DMS153 (cell line): Measurements from ENCODE around the gene CAV3.

ENCODE experiments used
- DNase-seq: peaks from one replicate; lab custom pipeline; 2025; lab: John Stamatoyannopoulos, UW

The CAV3 gene

DNA sequence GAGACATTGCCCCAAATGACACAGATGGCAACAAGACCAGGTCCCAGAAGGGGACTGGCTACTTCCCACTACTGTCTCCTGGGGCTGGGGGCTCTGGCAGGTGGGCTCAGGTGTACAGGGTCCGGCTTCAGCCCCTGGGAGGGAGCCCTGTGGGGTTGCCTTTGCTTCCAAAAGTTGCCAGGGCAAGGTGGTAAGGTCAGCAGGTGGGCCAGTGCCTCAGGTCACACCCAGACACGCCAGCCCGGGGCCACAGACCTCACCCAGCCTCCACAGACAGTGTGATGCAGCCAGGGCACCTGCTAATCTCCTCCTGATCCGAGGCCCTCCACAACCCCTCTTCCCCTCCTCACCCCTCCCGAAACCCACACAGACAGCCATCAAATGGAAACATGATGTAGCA is 28.3 kb downstream of the CAV3 start:
- no peak for DNase-seq

DNA sequence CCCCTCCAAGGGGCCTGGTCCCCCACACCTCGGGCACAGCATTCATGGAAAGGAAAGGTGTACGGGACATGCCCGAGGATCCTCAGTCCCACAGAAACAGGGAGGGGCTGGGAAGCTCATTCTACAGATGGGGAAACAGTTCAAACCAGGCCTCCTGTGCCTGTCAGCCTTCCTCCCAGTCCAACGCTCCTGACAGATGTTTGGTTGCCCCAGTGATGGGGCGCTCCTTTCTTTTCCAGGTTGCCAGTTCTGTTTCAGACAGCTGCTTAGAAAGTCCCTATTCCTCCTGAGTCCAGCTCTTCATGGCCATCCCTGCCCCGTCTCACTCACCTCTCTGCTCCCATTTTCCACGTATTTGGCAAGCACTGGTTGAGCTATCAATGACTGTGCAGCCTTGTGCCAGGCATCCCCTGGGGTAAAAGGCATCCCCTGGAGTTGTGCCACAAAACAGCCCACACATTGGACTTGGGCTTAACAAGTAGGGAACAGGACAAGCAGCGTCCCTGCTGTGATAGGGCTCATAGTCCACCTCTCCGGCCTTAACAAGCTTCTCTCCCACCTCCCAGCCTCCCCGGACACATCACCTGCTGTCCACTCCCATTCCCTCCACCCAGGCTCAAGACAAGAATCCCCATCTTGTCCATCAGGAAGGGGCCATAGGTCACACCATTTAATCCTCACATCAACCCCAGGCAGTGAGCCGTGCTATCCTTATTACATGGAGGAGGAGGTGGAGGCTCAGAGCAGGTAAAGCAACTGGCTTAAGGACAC is 29.2 kb downstream of the CAV3 start:
- no peak for DNase-seq

DNA sequence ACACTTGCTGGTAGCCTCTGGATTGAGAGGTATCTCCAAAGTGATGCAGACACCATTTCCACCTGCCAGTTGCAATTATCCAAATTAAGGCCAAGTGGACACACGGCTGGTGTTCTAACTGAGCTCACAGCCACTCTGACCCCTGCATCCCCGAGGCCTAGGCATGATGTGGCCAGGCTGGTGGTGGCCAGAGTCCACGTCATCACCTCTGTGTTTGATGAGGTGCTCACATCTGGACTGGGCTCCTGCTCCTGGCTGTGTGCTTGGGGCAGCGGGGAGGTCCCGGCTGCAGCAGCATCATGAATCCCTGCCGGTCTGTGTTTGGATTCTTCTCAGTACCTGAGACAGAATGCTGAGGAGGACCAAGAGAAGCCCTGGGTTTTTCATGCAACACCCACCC is 30.9 kb downstream of the CAV3 start:
- no peak for DNase-seq

DNA sequence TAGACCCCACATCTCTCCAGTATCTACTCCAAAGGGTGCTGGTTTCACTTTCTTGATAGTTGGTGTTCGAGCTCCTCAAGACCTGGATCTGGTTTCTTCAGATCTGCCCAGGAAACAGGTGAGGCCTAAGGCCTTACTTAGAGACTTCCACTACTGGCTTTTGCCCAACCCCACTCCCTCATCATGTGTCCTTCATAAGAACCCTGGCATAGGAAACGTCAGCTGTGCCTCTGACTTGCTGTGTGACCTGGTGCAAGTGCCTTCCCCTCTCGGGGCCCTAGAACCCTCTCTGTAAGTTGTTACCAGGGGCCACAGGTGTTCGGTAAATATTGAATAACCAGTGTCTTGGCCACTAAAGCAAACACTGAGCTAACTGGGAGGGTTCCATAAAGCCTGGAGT is 31.9 kb downstream of the CAV3 start:
- no peak for DNase-seq

DNA sequence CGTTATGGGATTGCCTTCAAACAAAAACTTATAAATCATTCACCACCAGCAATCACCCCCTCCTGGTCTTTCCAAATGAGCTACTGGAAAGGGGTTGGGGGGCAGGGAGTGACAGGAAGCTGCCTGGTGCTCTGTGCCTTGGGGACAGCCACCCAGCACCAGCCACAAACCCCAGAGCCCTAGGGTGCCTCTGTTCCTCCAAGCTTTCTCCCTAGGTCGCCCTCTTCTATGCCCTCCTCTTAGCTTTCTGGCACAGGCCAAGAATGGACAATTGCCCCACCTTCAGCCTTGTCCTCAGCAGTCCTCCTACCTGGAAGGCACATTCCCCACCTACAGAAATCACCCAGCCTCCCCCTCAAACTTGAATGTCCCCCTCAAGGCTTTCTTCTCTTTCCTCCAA is 32.5 kb downstream of the CAV3 start:
- no peak for DNase-seq

DNA sequence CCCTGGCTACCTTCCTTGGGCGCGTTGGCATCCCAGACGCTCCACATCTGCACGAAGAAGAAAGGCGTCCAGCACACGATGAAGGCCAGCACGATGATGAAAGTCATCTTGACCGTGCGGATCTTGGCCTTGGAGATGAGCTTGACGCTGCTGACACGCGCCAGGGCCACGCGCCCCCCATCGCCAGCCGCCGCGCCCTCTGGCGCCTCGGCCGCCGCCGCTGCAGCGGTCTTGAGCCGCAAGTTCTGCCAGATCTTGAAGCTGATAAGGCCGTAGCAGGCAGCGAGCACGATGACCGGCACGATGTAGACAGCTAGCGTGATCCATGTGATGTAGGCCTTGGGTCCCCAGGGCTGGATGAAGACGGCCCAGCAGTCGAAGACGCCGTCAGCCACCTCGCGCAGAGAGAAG is 33.7 kb downstream of the CAV3 start:
- DNase-seq: no peak

DNA sequence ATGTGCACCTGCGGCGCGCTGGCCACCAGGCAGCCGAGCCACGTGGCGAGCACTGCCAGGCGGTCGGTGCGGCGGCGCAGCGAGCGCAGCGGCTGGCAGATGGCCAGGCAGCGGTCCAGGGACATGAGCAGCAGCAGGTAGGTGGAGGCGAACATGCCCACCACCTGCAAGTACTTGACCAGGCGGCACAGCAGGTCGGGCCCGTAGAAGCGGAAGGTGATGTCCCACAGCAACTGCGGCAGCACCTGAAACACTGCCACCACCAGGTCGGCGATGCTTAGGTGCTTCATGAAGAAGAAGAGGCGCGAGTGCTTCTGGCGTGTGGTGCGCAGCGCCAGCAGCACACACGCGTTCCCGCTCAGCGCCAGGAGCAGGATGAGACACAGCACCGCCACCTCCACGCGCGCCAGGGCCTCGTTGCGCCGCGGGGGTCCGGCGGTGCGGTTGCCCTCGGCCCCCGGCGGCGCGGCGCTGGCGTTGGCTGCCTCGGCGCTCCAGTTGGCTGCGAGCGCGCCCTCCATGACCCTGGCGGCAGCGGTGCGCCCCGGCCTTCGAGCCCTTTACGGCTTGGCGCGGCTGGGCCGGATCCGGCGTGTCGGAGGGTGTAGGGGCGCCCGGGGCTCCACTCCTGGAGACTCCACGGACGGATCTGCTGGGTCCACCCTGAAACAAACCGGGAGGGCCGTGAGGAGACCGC is 34.2 kb downstream of the CAV3 start:
- peak; percentile 60 for DNase-seq

DNA sequence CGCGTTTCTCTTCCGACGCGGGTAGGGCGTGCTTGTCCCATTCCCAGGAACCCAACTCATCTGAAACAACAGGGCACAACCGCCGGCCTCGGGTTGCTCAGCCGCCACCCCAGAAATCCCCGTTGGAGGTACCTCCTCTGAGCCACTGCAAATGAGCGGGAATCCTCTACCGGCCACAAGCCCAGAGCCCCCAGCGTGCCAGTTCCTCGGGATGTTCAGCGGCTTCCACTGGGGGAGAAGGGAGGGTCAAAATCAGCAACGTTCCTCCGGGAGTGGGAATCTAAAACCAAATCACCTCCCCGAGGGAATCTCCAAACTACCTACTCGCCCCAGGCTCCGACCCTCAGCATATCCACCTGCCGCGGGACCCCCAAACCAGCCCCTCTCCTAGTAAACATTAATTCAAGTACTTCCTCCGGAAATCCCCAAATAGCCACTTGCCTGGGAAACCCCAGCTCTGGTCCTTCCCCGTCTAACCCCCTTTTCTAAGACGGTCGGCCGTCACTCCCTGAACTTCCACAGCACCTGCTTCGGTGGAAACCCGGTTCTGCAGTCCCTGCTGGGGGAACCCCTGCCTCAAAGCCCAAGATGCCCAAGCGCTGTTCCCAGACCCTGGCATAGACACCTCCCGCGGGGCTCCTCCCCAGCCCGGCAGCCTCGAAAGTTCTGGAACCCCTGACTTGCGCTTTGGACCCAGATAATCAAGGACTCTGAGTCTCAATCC is 34.9 kb downstream of the CAV3 start:
- no peak for DNase-seq

DNA sequence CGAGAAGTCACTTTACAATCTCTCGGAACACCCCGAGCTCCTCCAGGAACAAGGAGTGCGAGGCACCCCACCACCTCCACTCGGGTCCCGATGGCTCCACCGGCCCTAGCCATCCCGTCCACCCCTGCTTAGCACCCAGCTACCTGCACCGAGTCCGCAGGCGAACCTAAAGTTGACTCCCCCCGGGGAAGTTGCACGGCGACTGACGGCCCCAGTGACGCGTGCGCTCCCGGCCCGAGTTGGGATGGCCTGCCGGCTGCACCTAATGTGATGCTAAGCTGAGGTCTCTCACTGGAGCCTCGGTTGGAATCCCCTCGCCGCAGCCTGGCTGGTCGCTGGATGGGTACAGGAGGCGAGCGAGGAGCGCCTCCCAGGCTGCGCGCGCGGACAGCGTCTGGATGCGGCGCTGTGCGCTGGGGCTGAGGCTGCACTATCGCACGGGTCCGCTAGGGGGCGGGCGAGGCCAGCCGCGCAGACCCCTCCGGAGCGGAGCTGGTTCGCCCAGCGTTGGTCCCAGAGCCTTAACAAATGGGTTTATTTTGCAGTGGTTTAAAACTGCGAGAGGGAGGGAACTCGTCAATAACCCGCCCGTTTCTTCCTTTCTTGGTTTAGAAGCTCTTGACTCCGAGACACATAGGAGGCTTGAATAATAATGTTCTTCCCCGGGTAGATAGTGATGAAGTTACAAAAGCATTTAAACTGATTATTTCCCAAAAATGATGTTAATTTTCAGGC is 35.7 kb downstream of the CAV3 start, which contains the start of gene OXTR:
TSS of gene OXTR (minus strand) at position 526 of the 735 bp plus-strand sequence. CDS start 1,426 bp downstream, outside the sequence.
- DNase-seq: peak; percentile 27

DNA sequence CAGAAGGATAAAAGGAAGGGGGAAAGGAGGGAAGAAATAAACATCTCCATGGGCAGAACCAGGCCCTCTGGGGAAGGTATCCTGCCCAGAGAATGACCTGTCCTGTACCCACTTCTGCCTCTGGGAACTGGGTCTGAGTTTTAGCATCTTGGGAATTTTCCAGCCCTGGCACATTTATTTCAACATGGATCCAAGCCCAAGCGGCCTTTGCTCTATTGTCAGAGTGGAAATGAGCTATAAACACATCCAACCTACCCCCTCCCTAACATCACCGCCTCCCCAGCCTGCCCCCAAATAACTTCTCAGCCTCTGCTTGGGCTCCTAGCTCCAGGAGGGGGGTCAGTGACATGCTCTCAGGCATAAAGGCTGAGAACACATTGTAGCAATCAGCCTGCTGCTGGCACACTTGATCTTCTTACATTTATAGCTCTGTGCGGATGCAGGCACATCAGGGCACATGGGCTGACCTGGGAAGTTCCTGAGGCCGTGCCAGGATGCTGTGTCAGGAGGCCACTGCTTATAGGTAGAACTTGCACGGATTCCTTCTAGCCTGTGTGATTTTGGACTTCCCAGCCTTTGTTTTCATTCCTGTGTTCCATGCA is 40.4 kb downstream of the CAV3 start:
- no peak for DNase-seq

DNA sequence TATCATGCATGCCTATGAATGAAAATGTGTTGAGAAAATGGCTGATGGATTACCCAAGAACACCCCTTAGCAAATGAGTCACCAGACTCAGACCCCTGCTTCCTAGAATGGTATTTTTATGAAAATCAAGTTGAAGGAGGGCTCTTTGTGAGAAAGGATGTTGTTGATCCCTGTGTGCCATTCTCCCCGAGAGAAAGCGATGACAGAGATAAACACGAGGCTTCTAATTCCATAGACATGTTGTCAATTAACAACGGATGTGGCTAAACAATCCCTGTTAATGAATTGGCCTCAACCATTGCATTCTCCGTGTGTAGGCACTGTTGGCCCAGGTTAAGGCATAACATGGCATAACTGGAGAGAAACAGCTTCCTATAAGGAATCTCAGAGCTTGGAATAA is 41.6 kb downstream of the CAV3 start:
- no peak for DNase-seq

DNA sequence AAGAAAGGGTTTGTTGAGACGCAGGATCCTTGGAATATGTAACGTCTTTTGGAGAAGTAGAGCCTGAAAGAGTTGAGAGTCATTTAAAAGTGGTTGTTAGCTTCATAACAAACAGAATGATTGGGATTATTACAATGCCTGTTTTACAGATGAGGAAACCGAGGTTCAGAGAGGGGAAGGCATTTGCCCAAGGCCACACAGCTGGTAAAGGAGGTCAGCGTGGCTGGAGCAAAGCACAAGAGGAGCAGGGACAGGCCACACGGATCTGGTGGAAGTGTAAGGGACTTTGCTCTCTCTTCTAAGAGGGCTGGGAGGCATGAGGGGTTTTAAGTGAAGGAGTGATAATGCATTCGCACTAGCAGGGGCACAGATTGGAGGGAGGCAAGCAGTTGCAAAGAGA is 42.0 kb downstream of the CAV3 start:
- DNase-seq: no peak

DNA sequence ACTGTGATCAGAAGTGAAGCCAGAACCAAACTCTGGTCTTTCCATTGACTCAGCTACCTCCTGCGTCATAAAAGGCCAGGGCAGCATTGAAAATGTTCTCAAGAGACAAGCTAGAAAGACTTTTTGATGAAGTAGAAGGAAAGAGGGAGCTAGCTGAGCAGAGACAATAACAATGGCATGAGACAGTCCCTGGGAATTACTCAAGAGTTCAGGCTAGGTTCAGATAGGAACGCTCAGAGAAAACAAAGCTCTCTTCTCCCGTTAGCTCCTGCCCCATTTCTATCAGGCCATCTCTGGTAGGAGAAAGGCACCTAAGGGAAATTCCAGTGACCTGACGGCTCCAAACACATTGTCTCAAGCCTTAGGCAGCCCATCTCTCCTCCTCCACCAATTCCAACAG is 42.8 kb downstream of the CAV3 start:
- no peak for DNase-seq

DNA sequence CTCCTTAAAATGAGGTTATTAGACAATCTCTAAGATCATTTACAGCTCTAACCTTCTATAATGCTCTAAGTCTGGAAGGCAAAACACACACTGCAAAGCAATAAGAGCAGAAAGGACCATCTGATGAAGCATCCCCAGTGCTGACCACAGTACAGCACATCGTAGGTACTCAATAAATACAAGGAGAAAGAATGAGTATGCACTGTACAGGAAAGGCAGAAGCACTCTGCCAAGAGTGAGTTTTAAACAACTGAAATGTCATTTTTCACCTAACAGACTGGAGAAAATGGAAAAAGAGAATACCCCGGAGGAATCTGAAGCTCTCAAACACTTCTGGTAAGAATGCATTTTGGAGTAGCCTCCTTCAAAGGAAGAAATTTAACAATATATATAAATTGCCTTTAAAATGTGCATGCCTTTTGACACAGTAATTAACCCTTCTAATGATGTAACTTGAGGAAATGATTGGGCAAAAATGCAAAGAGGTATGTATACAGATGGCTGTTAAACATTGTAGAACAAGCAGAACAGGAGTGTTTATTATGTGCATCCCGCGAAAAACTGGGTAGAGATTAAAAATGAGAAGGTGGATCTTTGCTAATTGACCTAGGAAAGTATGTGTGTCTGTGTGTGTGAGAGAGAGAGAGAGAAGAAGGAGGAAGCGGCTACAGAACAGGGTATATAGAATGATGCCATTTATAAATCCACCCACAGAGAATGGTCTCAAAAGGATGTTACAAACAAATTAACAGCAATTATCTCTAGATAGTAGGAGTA is 43.8 kb downstream of the CAV3 start:
- DNase-seq: no peak

DNA sequence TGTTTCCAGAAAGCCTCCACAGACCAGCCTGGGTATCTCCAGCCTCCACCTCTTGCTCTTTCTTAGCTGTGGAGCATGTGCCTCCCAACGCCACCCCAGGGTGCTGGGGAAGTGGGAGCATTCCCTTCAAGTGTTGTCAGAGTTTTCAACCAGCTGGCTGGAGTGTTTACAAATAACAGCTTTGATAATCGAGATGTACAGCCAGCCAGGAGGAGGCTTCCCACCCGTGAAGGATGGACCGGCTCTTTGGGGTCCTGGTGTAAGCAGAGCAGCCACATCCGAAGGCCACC is 44.3 kb downstream of the CAV3 start:
- no peak for DNase-seq

DNA sequence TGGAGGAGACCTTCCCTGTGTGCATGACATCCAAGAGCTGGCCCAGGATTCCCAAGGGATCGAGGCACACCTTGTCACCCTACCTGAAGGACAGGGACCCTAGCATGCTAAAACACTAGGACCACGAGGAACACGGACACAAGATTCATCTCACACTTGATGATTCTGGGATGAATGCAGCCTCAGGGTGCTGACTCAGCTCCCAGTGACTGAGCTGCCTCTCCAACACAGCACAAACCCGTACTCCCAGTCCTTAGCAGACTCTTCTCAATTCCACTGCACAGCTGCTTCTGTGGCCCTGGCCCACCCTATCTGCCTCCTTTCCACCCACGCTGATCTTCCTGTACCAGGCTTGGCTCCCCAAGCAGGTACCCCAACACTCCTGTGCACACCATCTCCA is 44.9 kb downstream of the CAV3 start:
- no peak for DNase-seq

DNA sequence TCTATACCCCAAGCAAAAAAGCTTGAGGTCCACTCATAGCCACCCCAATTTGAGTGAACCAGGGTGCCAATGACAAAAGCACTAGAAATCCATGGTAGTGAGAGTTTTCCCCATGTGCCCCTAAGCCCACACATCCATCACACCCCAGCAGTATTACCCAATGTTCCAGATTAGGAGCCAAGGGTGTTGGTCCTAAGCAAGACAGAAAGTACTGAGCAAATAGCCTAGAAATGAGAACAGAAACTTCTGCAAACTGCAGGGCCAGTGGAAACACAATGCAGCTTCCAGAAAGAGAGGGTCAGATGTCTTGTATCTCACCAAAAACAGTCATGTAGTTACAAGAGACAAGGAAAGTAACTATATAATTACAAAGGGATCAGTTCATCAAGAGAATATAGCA is 46.7 kb downstream of the CAV3 start:
- DNase-seq: no peak

DNA sequence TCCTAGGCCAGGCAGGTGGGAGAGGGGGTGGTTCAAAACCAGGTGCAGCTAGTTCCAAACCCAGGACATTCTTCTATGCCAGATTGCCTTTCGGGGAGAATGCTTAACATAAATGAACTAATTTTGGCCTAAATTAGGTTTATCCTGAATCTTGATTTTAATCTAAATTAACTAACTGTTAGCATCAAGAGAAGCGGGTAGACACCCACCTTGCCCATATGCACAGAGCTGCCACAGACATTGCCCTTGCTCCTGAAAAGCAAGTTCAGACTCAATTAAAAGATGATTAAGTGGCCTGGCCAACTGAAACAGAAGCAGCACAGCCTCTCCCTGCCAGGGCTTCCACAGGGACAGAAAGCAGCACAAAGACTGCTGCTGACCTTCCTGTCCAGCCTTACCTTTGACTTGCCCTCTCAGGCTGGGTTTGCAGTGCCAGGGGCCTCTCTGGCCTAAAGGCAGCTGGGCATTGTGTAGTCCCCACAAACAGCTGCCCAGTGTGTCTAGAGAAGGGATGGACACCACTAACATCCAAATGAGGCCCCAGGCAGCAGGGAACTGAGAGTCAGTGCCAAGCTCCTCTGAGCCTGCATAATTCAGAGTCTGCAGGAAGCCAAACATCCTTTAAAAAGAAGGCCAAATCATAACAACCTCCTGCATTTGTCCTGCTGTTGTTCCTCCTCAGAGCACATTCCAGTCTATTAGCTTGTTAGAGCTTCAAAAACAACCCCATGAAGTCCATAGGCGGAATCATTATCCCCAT is 51.3 kb downstream of the CAV3 start:
- DNase-seq: no peak

DNA sequence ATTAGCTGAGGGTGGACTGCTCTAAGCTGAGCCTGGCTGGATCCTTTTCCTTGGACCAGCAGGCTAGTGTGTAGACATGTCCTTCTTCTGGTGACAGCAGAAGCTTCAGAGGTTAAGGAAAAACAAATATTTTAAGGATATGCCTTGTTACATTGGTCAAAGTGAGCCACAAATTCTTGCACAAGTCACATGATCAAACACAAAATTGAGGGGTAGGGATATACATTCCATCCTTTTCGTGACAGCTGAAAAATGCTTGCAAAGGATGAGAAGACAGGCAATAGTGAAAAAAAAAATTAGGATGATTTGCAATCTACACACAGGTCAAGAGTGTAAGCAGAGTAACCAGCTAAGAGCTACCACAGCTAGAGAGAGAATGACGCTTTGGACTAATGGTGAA is 56.9 kb downstream of the CAV3 start:
- DNase-seq: no peak

DNA sequence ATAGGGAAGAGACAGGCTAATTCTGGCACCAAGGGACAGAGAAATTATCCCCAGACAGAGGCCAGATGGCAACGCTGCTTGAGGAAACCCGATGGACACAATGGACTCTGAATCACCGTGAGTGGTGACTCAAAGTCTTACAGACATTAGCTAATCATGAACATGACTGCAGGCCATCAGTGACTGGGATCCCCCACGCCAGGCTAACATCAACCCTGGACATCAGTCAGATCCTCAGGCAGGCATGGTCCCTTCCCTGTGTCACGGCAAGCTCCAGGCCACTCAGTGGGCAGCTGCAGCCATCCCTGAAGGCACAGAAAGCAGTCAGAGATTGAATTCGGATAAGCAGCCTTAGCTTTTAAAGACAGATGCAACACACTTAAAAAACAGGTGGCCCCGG is 59.6 kb downstream of the CAV3 start:
- DNase-seq: no peak

DNA sequence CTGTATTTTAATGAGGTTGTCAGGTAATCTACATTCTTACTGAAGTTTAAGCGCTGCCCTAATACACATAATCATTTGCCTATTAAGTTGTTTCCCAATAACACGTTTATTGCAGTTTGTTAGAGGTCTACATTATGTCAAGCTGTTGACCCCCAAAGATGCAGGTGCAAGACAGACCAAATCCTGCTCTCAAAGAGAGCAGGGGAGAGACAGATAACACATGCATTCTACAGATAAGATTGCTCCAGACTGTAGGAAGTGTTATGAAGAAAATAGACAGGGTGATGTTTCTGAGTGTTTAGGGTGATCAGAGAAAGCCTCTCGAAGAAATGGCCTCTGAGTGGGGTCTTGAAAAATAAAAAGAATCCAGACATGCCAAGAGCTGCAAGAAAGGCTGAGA is 60.6 kb downstream of the CAV3 start:
- no peak for DNase-seq
